Measurements from ENCODE around the gene KCNB1. TPM values are rescaled to one million over a fixed set of nuclear protein-coding genes. Genes with fewer than 3 reads are reported as not detected.

Gene KCNB1
- total RNA-seq, 1 donor from 2014 or later: 1.3 TPM

DNA sequence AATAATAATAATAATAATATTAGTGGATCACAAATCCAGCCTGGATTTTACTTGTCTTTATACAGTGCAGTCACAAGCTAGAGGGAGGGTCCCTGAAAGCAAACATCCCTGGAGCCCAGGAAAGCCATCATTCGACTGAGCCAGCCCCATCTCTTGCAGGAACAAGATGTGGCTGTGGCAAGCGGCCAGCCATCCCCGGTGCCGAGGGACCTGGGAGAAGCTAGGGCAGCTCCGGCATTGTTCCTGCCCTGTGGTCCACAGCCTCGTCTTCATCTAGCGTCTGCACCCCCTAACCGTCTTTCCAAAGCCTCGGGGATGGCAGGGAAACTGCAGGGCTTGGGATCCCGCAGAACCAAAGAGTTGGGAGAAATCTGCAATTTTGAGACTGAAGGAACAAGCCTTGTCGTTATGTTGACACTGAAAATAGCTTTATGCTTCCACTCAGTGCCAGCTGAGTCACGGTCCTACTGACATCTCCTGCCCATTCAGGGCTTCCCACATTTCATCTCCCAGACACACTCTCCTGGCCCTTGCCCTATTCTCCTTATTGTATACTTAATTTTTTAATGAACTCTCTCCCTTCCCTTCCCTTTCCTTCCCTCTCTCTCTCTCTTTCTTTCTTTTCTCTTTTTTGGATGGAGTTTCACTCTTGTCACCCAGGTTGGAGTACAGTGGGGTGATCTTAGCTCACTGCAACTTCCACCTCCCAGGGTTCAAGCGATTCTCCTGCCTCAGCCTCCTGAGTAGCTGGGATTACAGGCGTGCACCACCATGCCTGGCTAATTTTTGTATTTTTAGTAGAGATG lies 142.1 kb downstream of the KCNB1 start:
- TF ChIP-seq, protein P1, sequence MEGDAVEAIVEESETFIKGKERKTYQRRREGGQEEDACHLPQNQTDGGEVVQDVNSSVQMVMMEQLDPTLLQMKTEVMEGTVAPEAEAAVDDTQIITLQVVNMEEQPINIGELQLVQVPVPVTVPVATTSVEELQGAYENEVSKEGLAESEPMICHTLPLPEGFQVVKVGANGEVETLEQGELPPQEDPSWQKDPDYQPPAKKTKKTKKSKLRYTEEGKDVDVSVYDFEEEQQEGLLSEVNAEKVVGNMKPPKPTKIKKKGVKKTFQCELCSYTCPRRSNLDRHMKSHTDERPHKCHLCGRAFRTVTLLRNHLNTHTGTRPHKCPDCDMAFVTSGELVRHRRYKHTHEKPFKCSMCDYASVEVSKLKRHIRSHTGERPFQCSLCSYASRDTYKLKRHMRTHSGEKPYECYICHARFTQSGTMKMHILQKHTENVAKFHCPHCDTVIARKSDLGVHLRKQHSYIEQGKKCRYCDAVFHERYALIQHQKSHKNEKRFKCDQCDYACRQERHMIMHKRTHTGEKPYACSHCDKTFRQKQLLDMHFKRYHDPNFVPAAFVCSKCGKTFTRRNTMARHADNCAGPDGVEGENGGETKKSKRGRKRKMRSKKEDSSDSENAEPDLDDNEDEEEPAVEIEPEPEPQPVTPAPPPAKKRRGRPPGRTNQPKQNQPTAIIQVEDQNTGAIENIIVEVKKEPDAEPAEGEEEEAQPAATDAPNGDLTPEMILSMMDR (IDR thresholded peaks at IDR 0.05): no peak
- Mint-ChIP-seq H3K27ac (ENCODE audit: unreplicated experiment) (peak overlapping the region; percentile 87), H3K36me3 (ENCODE audit: low read depth) (no peaks in the 10 kb centered on the region), H3K4me3 (ENCODE audit: unreplicated experiment) (no peak overlapping the region), H3K9me3 (ENCODE audit: low read depth) (no peaks in the 10 kb centered on the region), H3K27me3 (ENCODE audit: low read depth) (no peaks in the 10 kb centered on the region), H3K4me1 (ENCODE audit: low read depth) (peaks cover 33% of the 10 kb centered on the region)
- no peak for DNase-seq (ENCODE audit: low spot score)

DNA sequence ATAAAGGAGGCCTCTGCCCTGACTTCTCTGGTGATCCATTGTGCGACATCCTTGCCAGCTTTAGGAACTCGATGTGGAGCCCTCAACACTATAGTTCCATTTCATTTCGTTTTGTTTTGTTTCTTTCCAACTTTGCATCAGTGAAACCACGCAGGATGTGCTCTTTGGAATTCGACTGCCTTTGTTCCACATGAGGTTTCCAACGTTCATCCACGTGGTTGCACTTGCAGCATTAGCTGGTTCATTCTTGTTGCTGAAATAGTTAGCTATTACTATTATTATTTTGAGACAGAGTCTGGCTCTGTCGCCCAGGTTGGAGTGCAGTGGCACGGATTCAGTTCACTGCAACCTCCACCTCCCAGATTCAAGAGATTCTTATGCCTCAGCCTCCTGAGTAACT lies 143.3 kb downstream of the KCNB1 start:
- no peak for DNase-seq (ENCODE audit: low spot score)
- Mint-ChIP-seq H3K36me3 (ENCODE audit: low read depth) (no peaks in the 10 kb centered on the region), H3K27me3 (ENCODE audit: low read depth) (no peaks in the 10 kb centered on the region), H3K4me1 (ENCODE audit: low read depth) (peaks cover 20% of the 10 kb centered on the region), H3K27ac (ENCODE audit: unreplicated experiment) (no peak overlapping the region), H3K4me3 (ENCODE audit: unreplicated experiment) (no peak overlapping the region), H3K9me3 (ENCODE audit: low read depth) (no peaks in the 10 kb centered on the region)
- TF ChIP-seq, protein P1 (IDR thresholded peaks at IDR 0.05): no peak

DNA sequence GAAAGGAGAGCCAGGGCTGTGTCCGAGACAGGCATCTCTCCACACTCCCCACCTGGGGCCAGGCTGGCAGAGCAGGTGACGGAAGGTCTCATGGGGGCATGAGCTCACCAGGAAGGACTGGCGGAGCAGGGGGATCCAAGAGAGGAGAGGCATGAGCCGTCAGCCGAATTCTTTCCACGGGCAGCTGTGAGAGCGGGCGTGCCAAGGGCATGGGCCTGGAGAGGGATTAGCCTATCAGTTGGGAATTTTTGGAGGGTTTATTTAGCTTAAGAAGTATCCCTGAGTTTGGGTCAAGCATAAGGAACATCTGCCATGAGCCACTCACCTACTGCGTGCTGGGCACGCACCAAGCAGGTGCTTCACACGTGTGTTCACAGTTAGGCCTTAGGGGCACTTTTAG lies 144.4 kb downstream of the KCNB1 start:
- H3K4me1 Mint-ChIP-seq (ENCODE audit: low read depth): peaks cover 13% of the 10 kb centered on the region
- TF ChIP-seq, protein P1 (IDR thresholded peaks at IDR 0.05): no peak
- no peak overlapping the region for H3K4me3 Mint-ChIP-seq (ENCODE audit: unreplicated experiment)
- DNase-seq (ENCODE audit: low spot score): no peak
- no peaks in the 10 kb centered on the region for H3K36me3 Mint-ChIP-seq (ENCODE audit: low read depth)
- H3K27ac Mint-ChIP-seq (ENCODE audit: unreplicated experiment): no peak overlapping the region
- H3K27me3 Mint-ChIP-seq (ENCODE audit: low read depth): peaks cover 3% of the 10 kb centered on the region
- H3K9me3 Mint-ChIP-seq (ENCODE audit: low read depth): no peaks in the 10 kb centered on the region

DNA sequence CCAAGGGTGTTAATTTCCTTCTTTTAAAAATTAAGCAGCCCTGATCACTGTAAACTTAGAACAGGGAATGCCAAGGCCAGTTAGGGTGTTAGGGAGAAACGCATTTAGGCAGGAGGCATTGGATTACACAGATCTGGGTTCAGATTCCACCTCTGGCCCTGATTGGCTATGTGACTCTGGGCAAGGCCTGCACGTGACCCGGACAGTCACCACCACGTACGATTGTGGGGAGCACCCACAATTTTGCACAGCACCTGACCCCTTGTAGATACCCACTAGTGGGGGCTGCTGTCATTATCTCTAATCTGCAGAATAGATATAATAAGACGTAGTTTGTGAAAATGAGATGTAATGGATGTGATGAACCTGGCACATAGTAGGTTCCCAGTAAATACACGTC lies 145.1 kb downstream of the KCNB1 start:
- Mint-ChIP-seq H3K4me1 (ENCODE audit: low read depth) (peaks cover 10% of the 10 kb centered on the region), H3K27me3 (ENCODE audit: low read depth) (peaks cover 10% of the 10 kb centered on the region), H3K27ac (ENCODE audit: unreplicated experiment) (no peak overlapping the region), H3K36me3 (ENCODE audit: low read depth) (no peaks in the 10 kb centered on the region), H3K9me3 (ENCODE audit: low read depth) (no peaks in the 10 kb centered on the region), H3K4me3 (ENCODE audit: unreplicated experiment) (no peak overlapping the region)
- TF ChIP-seq, protein P1 (IDR thresholded peaks at IDR 0.05): no peak
- no peak for DNase-seq (ENCODE audit: low spot score)

DNA sequence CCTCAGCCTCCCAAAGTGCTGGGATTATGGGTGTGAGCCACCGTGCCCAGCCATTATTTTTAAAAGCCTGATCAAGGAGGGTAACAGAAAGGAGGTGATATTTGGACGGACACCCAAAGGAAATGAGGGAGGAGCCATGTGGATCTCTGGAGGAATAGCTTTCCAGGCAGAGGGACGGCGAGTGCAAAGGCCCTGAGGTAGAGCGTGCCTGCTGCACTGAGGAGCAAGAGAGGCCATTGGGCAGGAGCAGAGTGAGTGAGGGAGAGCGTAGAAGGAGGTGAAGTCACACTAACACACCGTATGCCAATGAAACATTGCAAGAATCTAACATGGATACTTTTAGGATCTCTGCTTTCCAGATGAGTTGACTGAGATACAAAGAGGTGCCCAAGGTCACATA lies 145.7 kb downstream of the KCNB1 start:
- no peak for DNase-seq (ENCODE audit: low spot score)
- Mint-ChIP-seq H3K4me3 (ENCODE audit: unreplicated experiment) (no peak overlapping the region), H3K27ac (ENCODE audit: unreplicated experiment) (no peak overlapping the region), H3K4me1 (ENCODE audit: low read depth) (peaks cover 10% of the 10 kb centered on the region), H3K36me3 (ENCODE audit: low read depth) (no peaks in the 10 kb centered on the region), H3K9me3 (ENCODE audit: low read depth) (no peaks in the 10 kb centered on the region), H3K27me3 (ENCODE audit: low read depth) (peaks cover 12% of the 10 kb centered on the region)
- TF ChIP-seq, protein P1 (IDR thresholded peaks at IDR 0.05): no peak

Measured in chondrocyte (in vitro differentiated cells).